Measurements from ENCODE around the gene CLIP2. TPM values are rescaled to one million over a fixed set of nuclear protein-coding genes. Genes with fewer than 3 reads are reported as not detected.
"Not testable (repeated sequence)": the region's sequence is repeated elsewhere in the genome, so short reads cannot be mapped to it uniquely, and the experiment has no call there.

Gene CLIP2
- total RNA-seq, 2 donors from 2014 or later, result 18.6 to 24.1 TPM

DNA sequence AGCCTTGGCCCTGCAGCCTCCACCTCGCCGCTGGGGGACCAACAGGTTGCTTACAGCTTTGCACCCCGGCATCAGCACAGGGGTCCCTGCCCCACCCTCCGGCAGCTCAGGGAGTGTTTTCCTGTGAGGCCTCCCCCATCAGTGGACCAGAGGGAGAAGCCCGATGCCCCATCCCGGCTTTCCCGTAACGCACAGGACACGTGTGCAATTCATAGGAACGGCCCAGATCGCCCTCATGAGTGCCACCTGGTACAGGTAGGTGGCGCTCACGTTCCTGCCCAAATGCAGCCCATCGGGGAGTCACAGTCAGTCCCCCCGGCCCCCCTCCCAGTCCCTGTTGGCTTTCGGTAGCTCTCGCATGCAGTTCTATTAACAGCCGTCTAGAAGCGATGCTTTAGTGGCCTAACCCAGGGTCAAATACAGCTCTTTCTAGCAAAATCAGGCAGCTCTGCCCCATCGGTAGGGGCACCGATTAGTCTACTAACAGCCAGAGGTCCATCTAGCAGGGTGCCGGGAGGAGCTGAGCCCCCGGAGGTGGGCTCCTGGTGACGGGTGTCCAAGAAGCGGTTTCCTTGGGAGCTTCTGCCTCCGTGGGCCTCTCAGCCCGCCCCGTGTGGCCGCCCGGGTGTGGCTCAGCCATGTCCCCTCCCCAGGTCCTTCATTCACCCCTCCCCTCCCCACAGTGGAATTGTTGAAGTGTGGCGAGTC lies 116.1 kb downstream of the CLIP2 start:
- H3K9me3 ChIP-seq, result no peaks in the 10 kb centered on the region
- no peaks in the 10 kb centered on the region for H3K36me3 ChIP-seq
- H3K27ac ChIP-seq, result no peak overlapping the region
- 67% methylated on average over 31 of the region's 31 CpGs for WGBS
- H3K4me3 ChIP-seq, result no peak overlapping the region
- no peaks in the 10 kb centered on the region for H3K27me3 ChIP-seq (replicated peaks; ENCODE audit: insufficient read depth)
- intact Hi-C loops (cut with DNase I), result no loop called here
- TF ChIP-seq POLR2A (IDR thresholded peaks at IDR 0.05) (no peak), POLR2AphosphoS5 (IDR thresholded peaks at IDR 0.05) (no peak)
- no peaks in the 10 kb centered on the region for H3K4me1 ChIP-seq (replicated peaks)
- DNase-seq (ENCODE audit: low spot score), result no peak

DNA sequence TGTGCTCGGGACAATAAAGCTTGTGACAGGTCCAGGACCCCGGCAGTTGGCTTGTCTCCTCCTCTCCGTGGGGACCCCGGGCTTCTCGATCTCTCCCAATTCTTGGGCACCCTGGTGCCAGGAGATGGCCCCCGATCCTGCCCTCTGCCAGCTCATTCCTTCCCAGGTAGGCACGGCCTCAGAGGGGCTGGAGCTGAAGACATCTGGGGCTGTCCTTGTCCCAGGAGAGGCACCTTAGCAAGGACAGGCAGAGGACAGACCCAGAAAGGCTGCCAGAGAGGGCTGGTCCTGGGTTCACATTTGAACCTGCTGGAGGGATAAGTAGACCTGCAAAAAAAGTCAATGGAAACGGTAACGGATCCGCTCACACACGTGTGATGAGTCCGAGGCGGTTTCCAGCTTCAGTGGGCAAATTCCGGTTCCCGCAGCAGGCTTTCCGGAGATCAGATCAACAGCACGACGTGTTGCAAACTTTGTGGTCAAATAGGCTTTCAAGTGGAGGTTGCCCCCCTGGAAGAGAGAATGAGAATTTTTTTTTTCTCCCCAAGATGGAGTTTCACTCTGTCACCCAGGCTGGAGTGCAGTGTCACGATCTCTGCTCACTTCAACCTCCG lies 116.8 kb downstream of the CLIP2 start:
- DNase-seq (ENCODE audit: low spot score), result no peak
- no peaks in the 10 kb centered on the region for H3K9me3 ChIP-seq
- H3K4me1 ChIP-seq (replicated peaks), result no peaks in the 10 kb centered on the region
- H3K27me3 ChIP-seq (replicated peaks; ENCODE audit: insufficient read depth), result no peaks in the 10 kb centered on the region
- 84% methylated on average over 20 of the region's 20 CpGs for WGBS
- H3K36me3 ChIP-seq, result no peaks in the 10 kb centered on the region
- no peak overlapping the region for H3K4me3 ChIP-seq
- intact Hi-C loops (cut with DNase I), result no loop called here
- TF ChIP-seq POLR2AphosphoS5 (IDR thresholded peaks at IDR 0.05) (no peak), POLR2A (IDR thresholded peaks at IDR 0.05) (no peak)
- no peak overlapping the region for H3K27ac ChIP-seq

DNA sequence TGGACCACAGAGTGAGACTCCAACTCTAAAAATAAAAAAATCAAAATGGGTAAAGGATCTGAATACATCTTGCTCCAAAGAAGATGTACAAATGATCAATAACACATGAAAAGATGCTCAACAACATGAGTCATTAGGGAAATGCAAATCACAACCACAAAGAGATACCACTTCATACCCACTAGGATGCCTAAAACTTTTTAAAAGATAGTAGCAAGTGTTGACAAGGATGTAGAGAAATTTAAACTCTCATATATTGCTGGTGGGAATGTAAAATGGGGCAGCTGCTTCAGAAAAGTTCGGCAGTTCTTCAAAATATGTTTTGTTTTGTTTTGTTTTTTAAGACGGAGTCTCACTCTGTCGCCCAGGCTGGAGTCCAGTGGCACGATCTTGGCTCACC lies 118.8 kb downstream of the CLIP2 start:
- no peaks in the 10 kb centered on the region for H3K36me3 ChIP-seq
- H3K4me3 ChIP-seq, result no peak overlapping the region
- intact Hi-C loops (cut with DNase I), result no loop called here
- no peaks in the 10 kb centered on the region for H3K9me3 ChIP-seq
- DNase-seq (ENCODE audit: low spot score), result no peak
- H3K27me3 ChIP-seq (replicated peaks; ENCODE audit: insufficient read depth), result no peaks in the 10 kb centered on the region
- H3K4me1 ChIP-seq (replicated peaks), result no peaks in the 10 kb centered on the region
- 73% methylated on average over 4 of the region's 4 CpGs for WGBS
- TF ChIP-seq POLR2AphosphoS5 (IDR thresholded peaks at IDR 0.05), result no peak
- TF ChIP-seq, protein P1, sequence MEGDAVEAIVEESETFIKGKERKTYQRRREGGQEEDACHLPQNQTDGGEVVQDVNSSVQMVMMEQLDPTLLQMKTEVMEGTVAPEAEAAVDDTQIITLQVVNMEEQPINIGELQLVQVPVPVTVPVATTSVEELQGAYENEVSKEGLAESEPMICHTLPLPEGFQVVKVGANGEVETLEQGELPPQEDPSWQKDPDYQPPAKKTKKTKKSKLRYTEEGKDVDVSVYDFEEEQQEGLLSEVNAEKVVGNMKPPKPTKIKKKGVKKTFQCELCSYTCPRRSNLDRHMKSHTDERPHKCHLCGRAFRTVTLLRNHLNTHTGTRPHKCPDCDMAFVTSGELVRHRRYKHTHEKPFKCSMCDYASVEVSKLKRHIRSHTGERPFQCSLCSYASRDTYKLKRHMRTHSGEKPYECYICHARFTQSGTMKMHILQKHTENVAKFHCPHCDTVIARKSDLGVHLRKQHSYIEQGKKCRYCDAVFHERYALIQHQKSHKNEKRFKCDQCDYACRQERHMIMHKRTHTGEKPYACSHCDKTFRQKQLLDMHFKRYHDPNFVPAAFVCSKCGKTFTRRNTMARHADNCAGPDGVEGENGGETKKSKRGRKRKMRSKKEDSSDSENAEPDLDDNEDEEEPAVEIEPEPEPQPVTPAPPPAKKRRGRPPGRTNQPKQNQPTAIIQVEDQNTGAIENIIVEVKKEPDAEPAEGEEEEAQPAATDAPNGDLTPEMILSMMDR (IDR thresholded peaks at IDR 0.05), result no peak
- H3K27ac ChIP-seq, result no peak overlapping the region

DNA sequence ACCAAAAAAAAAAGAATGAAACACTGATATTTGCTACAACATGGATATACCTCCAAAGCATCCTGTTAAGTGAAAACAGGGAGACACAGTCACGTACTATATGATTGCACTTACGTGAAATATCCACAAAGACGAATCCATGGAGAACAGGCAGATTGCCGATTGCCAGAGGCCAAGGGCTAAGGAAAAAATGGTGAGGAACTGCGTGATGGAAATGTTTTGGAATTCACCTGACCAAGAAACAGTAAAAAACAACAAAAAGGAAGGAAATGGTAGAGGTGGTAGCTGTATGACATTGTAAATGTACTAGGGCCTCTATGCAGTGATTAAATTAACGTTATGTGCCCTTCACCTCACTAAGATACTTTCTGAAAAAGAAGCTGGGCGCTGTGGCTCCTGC lies 120.4 kb downstream of the CLIP2 start:
- TF ChIP-seq, protein P1 (IDR thresholded peaks at IDR 0.05), result no peak
- TF ChIP-seq POLR2AphosphoS5 (IDR thresholded peaks at IDR 0.05) (no peak), POLR2A (IDR thresholded peaks at IDR 0.05) (no peak)
- intact Hi-C loops (cut with DNase I), result no loop called here
- DNase-seq (ENCODE audit: low spot score), result no peak
- Histone ChIP-seq H3K27me3 (replicated peaks; ENCODE audit: insufficient read depth) (no peaks in the 10 kb centered on the region), H3K27ac (no peak overlapping the region), H3K4me1 (replicated peaks) (no peaks in the 10 kb centered on the region), H3K36me3 (no peaks in the 10 kb centered on the region), H3K9me3 (no peaks in the 10 kb centered on the region), H3K4me3 (no peak overlapping the region)
- WGBS, result 76% methylated on average over 7 of the region's 7 CpGs

DNA sequence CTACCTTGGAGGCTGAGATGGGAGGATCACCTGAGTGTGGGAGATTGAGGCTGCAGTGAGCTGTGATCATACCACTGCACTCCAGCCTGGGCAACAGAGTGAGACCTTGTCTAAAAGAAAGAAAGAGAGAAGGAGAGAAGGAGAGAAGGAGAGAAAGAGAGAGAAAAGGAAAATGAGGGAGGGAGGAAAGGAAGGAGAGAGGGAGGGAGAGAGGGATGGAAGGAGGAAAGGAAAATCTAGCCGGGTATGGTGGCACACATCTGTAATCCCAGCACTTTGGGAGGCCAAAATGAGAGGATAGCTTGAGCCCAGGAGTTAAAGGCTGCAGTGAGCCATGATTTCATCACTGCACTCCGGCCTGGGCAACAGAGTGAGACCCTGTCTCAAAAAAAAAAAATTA lies 121.6 kb downstream of the CLIP2 start:
- 64% methylated on average over 2 of the region's 2 CpGs for WGBS
- TF ChIP-seq, protein P1 (IDR thresholded peaks at IDR 0.05), result no peak
- TF ChIP-seq POLR2A (IDR thresholded peaks at IDR 0.05), result no peak
- no peak for DNase-seq (ENCODE audit: low spot score)
- no peak overlapping the region for H3K27ac ChIP-seq
- H3K36me3 ChIP-seq, result no peaks in the 10 kb centered on the region
- no peaks in the 10 kb centered on the region for H3K9me3 ChIP-seq
- no peaks in the 10 kb centered on the region for H3K27me3 ChIP-seq (replicated peaks; ENCODE audit: insufficient read depth)
- no peaks in the 10 kb centered on the region for H3K4me1 ChIP-seq (replicated peaks)
- no peak overlapping the region for H3K4me3 ChIP-seq
- intact Hi-C loops (cut with DNase I), result no loop called here

DNA sequence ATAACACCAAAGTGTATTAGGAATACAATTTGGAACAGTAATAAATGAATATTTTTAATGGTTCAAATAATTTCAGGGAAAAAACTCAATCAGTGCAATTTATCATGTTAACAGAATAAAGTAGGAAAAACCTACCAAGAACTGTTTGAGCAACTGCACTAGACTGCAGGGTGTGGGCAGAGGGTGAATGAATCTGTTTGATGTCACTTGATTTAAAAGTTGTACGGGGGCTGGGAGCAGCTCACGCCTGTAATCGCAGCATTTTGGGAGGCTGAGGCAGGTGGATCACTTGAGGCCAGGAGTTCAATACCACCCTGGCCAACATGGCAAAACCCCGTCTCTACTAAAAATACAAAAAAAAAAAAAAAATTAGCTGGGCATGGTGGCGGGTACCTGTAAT lies 122.4 kb downstream of the CLIP2 start:
- H3K4me1 ChIP-seq (replicated peaks); H3K27me3 ChIP-seq (replicated peaks; ENCODE audit: insufficient read depth); DNase-seq (ENCODE audit: low spot score); H3K4me3 ChIP-seq; H3K36me3 ChIP-seq; intact Hi-C loops (cut with DNase I); H3K27ac ChIP-seq; H3K9me3 ChIP-seq: not testable (repeated sequence)
- WGBS, result 79% methylated on average over 5 of the region's 5 CpGs

All from prostate gland (tissue), 2 donors.